ENCODE results near the gene DLGAP1.

Gene DLGAP1

DNA sequence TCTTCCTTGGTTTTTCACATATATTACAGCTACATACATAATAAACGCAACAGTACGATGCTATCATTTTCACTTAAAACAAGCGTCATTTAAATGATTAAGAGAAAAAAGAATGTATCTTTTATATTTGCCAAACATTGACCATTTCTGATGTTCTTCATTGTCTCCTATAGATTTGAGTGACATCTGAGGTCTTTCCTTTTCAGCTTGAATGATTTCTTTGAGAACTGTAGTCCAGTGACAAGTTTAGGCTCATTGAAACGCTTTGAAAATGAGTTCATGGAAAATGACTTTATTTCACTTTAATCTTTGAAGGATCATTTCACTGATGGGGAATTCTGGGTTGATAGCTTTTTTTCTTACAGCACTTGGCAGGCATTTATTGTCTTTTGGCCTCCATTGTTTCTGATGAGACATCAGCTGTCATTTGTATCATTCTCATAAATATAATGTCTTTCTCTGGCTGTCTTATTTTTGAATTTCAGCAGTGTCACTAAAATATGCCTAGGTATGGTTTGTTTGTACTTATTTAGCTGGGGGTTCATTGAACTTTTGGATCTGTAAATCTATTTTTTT lies 994.2 kb downstream of the DLGAP1 start:
- H3K27ac ChIP-seq (ENCODE audit: low read depth, low read length): no peak overlapping the region
- no peaks in the 10 kb centered on the region for H3F3A ChIP-seq (ENCODE audit: insufficient read depth)
- no peaks in the 10 kb centered on the region for H3K36me3 ChIP-seq (ENCODE audit: low read length)
- H3K27me3 ChIP-seq (ENCODE audit: low read length): no peaks in the 10 kb centered on the region
- H3K9me3 ChIP-seq (ENCODE audit: insufficient read depth, low read length): no peaks in the 10 kb centered on the region
- no peak overlapping the region for H3K4me3 ChIP-seq (ENCODE audit: insufficient read depth, low read length, poor library complexity, severe bottlenecking)
- no peak overlapping the region for H2AFZ ChIP-seq (ENCODE audit: low read depth, low read length, severe bottlenecking)
- no peaks in the 10 kb centered on the region for H4K20me1 ChIP-seq (ENCODE audit: low read depth, low read length)
- no peaks in the 10 kb centered on the region for H3K9me2 ChIP-seq (replicated peaks; ENCODE audit: insufficient read depth, low read length)
- H3K9ac ChIP-seq (ENCODE audit: low read length): no peak overlapping the region
- no peak overlapping the region for H3K4me2 ChIP-seq (ENCODE audit: low read depth, low read length, poor library complexity, severe bottlenecking)
- H3K79me2 ChIP-seq (ENCODE audit: insufficient read depth, low read length): no peaks in the 10 kb centered on the region
- no peak for TF ChIP-seq EZH2phosphoT487 (conservative IDR thresholded peaks at IDR 0.05; ENCODE audit: low read length)
- TF ChIP-seq, protein P1, sequence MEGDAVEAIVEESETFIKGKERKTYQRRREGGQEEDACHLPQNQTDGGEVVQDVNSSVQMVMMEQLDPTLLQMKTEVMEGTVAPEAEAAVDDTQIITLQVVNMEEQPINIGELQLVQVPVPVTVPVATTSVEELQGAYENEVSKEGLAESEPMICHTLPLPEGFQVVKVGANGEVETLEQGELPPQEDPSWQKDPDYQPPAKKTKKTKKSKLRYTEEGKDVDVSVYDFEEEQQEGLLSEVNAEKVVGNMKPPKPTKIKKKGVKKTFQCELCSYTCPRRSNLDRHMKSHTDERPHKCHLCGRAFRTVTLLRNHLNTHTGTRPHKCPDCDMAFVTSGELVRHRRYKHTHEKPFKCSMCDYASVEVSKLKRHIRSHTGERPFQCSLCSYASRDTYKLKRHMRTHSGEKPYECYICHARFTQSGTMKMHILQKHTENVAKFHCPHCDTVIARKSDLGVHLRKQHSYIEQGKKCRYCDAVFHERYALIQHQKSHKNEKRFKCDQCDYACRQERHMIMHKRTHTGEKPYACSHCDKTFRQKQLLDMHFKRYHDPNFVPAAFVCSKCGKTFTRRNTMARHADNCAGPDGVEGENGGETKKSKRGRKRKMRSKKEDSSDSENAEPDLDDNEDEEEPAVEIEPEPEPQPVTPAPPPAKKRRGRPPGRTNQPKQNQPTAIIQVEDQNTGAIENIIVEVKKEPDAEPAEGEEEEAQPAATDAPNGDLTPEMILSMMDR (IDR thresholded peaks at IDR 0.05; ENCODE audit: insufficient read depth, low read length, poor library complexity, severe bottlenecking): no peak

DNA sequence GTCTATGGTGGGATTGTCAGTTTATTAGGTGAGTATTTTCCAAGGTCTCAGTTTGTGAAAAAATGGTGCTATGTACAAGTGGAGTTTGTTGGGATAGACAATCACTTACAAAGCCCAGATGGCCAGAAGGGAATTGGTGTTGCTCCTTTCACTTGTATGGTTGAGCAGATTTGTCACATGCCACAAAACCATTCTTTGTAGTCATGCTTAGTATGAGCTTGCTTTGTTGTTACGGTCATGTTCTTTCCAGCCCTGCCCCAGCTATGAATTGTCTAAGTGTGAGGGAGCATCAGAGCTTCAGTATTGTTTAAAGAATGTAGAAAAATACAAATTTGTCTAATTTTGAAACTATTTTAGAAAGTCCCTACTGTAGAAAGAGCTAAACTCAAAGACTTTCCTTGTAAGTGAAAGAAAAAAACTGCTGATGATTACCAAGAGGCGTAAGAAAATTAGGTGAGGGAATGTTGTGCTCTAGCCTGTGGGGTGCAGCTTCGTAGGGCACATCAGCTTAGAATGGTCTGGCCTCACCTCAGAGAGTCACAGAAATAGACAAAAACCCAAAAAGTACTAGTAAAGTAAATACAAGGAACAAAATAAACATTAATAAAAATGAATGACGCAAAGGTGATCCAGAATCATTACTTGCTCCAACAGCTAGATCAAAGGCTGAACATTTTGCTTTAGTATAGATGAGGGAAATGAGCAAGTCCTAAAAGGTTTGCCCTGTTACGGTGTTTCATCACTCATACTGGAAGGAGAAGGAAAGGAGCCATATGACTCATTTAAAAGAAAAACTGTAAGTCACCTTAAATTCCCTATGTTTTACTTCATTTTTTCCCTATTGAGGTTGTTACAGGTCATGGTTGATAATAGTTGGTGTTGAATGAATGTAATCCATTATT lies 995.9 kb downstream of the DLGAP1 start:
- H3F3A ChIP-seq (ENCODE audit: insufficient read depth): no peaks in the 10 kb centered on the region
- H3K4me3 ChIP-seq (ENCODE audit: insufficient read depth, low read length, poor library complexity, severe bottlenecking): no peak overlapping the region
- H3K4me2 ChIP-seq (ENCODE audit: low read depth, low read length, poor library complexity, severe bottlenecking): no peak overlapping the region
- H3K9me2 ChIP-seq (replicated peaks; ENCODE audit: insufficient read depth, low read length): no peaks in the 10 kb centered on the region
- H3K36me3 ChIP-seq (ENCODE audit: low read length): no peaks in the 10 kb centered on the region
- H2AFZ ChIP-seq (ENCODE audit: low read depth, low read length, severe bottlenecking): no peak overlapping the region
- H3K9me3 ChIP-seq (ENCODE audit: insufficient read depth, low read length): no peaks in the 10 kb centered on the region
- TF ChIP-seq EZH2phosphoT487 (conservative IDR thresholded peaks at IDR 0.05; ENCODE audit: low read length): no peak
- TF ChIP-seq, protein P1 (IDR thresholded peaks at IDR 0.05; ENCODE audit: insufficient read depth, low read length, poor library complexity, severe bottlenecking): no peak
- no peak overlapping the region for H3K9ac ChIP-seq (ENCODE audit: low read length)
- no peaks in the 10 kb centered on the region for H4K20me1 ChIP-seq (ENCODE audit: low read depth, low read length)
- H3K27me3 ChIP-seq (ENCODE audit: low read length): no peaks in the 10 kb centered on the region
- H3K79me2 ChIP-seq (ENCODE audit: insufficient read depth, low read length): no peaks in the 10 kb centered on the region
- H3K27ac ChIP-seq (ENCODE audit: low read depth, low read length): no peak overlapping the region

DNA sequence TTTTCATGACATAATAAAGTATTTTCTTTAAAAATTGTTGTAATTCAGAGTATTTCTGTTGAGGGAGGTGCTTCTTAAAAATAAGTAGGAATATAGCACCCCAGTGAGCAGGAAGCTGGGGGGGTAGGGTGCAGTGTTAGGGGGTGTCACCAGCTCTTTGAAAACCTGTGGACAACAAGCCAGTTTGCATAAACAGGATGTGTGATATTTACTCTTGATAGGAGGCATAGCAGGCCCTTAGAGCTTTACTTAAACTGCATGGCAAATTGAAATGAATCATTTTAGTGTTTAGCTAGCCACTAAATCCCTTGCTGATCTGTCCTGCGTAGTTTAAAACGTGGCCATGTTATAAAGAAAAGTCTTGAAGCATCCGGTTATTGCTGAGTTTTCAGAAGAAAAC lies 996.7 kb downstream of the DLGAP1 start:
- Histone ChIP-seq H3F3A (ENCODE audit: insufficient read depth) (no peaks in the 10 kb centered on the region), H3K36me3 (ENCODE audit: low read length) (no peaks in the 10 kb centered on the region), H3K9me2 (replicated peaks; ENCODE audit: insufficient read depth, low read length) (no peaks in the 10 kb centered on the region), H3K79me2 (ENCODE audit: insufficient read depth, low read length) (no peaks in the 10 kb centered on the region), H3K4me3 (ENCODE audit: insufficient read depth, low read length, poor library complexity, severe bottlenecking) (no peak overlapping the region), H3K9me3 (ENCODE audit: insufficient read depth, low read length) (no peaks in the 10 kb centered on the region), H4K20me1 (ENCODE audit: low read depth, low read length) (no peaks in the 10 kb centered on the region), H3K9ac (ENCODE audit: low read length) (no peak overlapping the region), H3K27me3 (ENCODE audit: low read length) (no peaks in the 10 kb centered on the region), H3K27ac (ENCODE audit: low read depth, low read length) (no peak overlapping the region), H3K4me2 (ENCODE audit: low read depth, low read length, poor library complexity, severe bottlenecking) (no peak overlapping the region), H2AFZ (ENCODE audit: low read depth, low read length, severe bottlenecking) (no peak overlapping the region)
- TF ChIP-seq, protein P1 (IDR thresholded peaks at IDR 0.05; ENCODE audit: insufficient read depth, low read length, poor library complexity, severe bottlenecking): no peak
